HepG2 (cell line): ENCODE measurements around the gene SMCHD1. TPM values are rescaled to one million over a fixed set of nuclear protein-coding genes. Genes with fewer than 3 reads are reported as not detected.
"Not testable (repeated sequence)": the region's sequence is repeated elsewhere in the genome, so short reads cannot be mapped to it uniquely, and the experiment has no call there.

Experiments
- ATAC-seq: fragments of 200-7000 bp; cut with Tn5 transposase; 3 replicates; pipeline ENCODE4 v1.9.1; 2020; ENCODE audit warnings: mild to moderate bottlenecking, moderate library complexity
- BruUV-seq: library from RNA; stranded (reverse); fragments of 400-500 nt; replicated peaks from 2 replicates; lab custom pipeline; 2021; lab: Mats Ljungman, UMichigan
- CTCF ChIA-PET: fragments of 300-600 bp; formaldehyde crosslinking; extraction: SDS; loops from one replicate; lab custom pipeline; 2021; ENCODE audit warnings: low total read pairs, inconsistent platforms, low intra/inter-chr PET ratio; lab: Yijun Ruan, JAX
- POLR2A ChIA-PET: fragments of 350-600 bp; sonication (Branson Sonifier 250); formaldehyde crosslinking; loops from one replicate; lab custom pipeline; 2020; ENCODE audit warnings: antibody characterized with exemption, inconsistent platforms; lab: Yijun Ruan, JAX
- DNase-seq: peaks from one replicate; pipeline ENCODE4 v3.0.0-alpha.2; 2015; ENCODE audit warnings: low spot score
- FAIRE-seq: peaks from 3 replicates; lab custom pipeline; 2011; peaks lifted over from hg19 to GRCh38; lab: Jason Lieb, UNC
- H2AFZ ChIP-seq: one replicate; pipeline ENCODE4 v1.6.1; 2011; ENCODE audit warnings: low read length, inconsistent platforms
- H3K27ac ChIP-seq: fragments of 300-600 bp; 3 replicates; pipeline ENCODE4 v1.8.0; 2011; ENCODE audit warnings: mixed run types, mild to moderate bottlenecking, mixed read lengths, low read length, inconsistent platforms; ENCODE audit not compliant: insufficient read depth; ENCODE audit errors: extremely low read length
- H3K27me3 ChIP-seq, 2 experiments: fragments of 200-600 bp in 1 of 2; 2 replicates in 1 of 2; 3 replicates in 1 of 2; pipeline versions ENCODE4 v1.6.0 to v1.8.0; 2011; ENCODE audit warnings: low read length in 2 of 2, mild to moderate bottlenecking in 2 of 2, moderate library complexity in 2 of 2, inconsistent platforms in 1 of 2; ENCODE audit not compliant: insufficient read depth in 2 of 2, control insufficient read depth in 1 of 2
- H3K36me3 ChIP-seq, 2 experiments: fragments of 200-600 bp in 1 of 2; replicated peaks in 1 of 2; 2 replicates in 1 of 2; 3 replicates in 1 of 2; pipeline versions ENCODE4 v1.5.1 to v1.8.0; 2011; ENCODE audit warnings: low read length in 2 of 2, inconsistent platforms in 1 of 2; ENCODE audit not compliant: insufficient read depth in 2 of 2, control insufficient read depth in 1 of 2
- H3K4me1 ChIP-seq: 2 replicates; pipeline ENCODE4 v1.5.1; 2012; ENCODE audit warnings: low read length, inconsistent platforms; ENCODE audit not compliant: insufficient read depth
- H3K4me2 ChIP-seq: 2 replicates; pipeline ENCODE4 v1.6.0; 2011; ENCODE audit warnings: low read depth, low read length, inconsistent platforms
- H3K4me3 ChIP-seq, 3 experiments: fragments of 200-600 bp in 1 of 3; sonication (generic), shearing (Covaris generic) in 1 of 3; replicated peaks in 1 of 3; 2 replicates each; pipeline ENCODE4 v1.5.1; 2011 to 2016; ENCODE audit warnings: low read length in 3 of 3, inconsistent platforms in 2 of 3, low read depth in 2 of 3, mild to moderate bottlenecking in 2 of 3, control low read depth in 1 of 3, mixed read lengths in 1 of 3; ENCODE audit not compliant: insufficient read depth in 1 of 3
- H3K79me2 ChIP-seq: one replicate; pipeline ENCODE4 v1.6.1; 2011; ENCODE audit warnings: low read length, inconsistent platforms; ENCODE audit not compliant: insufficient read depth
- H3K9ac ChIP-seq: 2 replicates; pipeline ENCODE4 v1.6.0; 2011; ENCODE audit warnings: mild to moderate bottlenecking, low read depth, low read length, inconsistent platforms; ENCODE audit not compliant: insufficient read depth
- H3K9me3 ChIP-seq: 2 replicates; pipeline ENCODE4 v1.5.1; 2012; ENCODE audit warnings: mild to moderate bottlenecking, low read length
- H4K20me1 ChIP-seq: 2 replicates; pipeline ENCODE4 v1.6.0; 2011; ENCODE audit warnings: inconsistent platforms, mild to moderate bottlenecking, low read length, moderate library complexity; ENCODE audit not compliant: insufficient read depth
- KDM1A ChIP-seq: IDR thresholded peaks from 2 replicates; pipeline ENCODE4 v1.6.1; 2016; ENCODE audit warnings: missing compliant biosample characterization
- MYNN ChIP-seq: sonication (generic); formaldehyde crosslinking; IDR thresholded peaks from 2 replicates; pipeline ENCODE4 v1.4.0; 2020; ENCODE audit warnings: mild to moderate bottlenecking, low read depth, missing genetic modification reagents
- NKX3-1 ChIP-seq: sonication (generic); formaldehyde crosslinking; IDR thresholded peaks from 2 replicates; pipeline ENCODE4 v1.5.0; 2020; ENCODE audit warnings: missing genetic modification reagents
- RXRB ChIP-seq: IDR thresholded peaks from 2 replicates; pipeline ENCODE4 v1.6.1; 2016; ENCODE audit warnings: borderline replicate concordance, missing genetic modification reagents, missing compliant biosample characterization
- ZNF432 ChIP-seq: sonication (generic); formaldehyde crosslinking; IDR thresholded peaks from 2 replicates; pipeline ENCODE4 v1.5.0; 2020; ENCODE audit warnings: missing genetic modification reagents, mild to moderate bottlenecking, borderline replicate concordance
- WGBS: methylation state at CpG from one replicate; pipeline ENCODE4 v1.1.6; 2017; ENCODE audit warnings: low lambda C conversion rate; 5-methylcytosine and 5-hydroxymethylcytosine counted together
- in situ Hi-C: cut with HindIII; loops from 2 replicates; pipeline ENCODE4 v1.10.0; 2017; ENCODE audit warnings: low pct_unique_long_range_greater_than_20kb; ENCODE audit not compliant: extremely low pct_ligation_motif_present
- intact Hi-C: fragments of 100-400 bp; cut with micrococcal nuclease; formaldehyde crosslinking; loops from one replicate; pipeline ENCODE4 v1.10.0; 2022; ENCODE audit not compliant: unreplicated experiment
- polyA plus RNA-seq, 8 experiments: library from polyadenylated mRNA; depleted of rRNA in 3 of 8; stranded (reverse) in 7 of 8; unstranded in 1 of 8; fragments of >200 nt; fragmentation: Illumina TruSeq in 4 of 8; extraction: Trizol in 4 of 8; gene quantifications; 2 replicates each; pipeline versions ENCODE4 v1.2.1 to v1.2.3, GENCODE V29; 2011 to 2016; ENCODE audit warnings: low read depth in 4 of 8, missing spikeins in 1 of 8, mixed read lengths in 1 of 8; ENCODE audit not compliant: insufficient read depth in 1 of 8
- total RNA-seq, 5 experiments: library from RNA; depleted of rRNA; stranded (reverse); fragments of >200 nt; fragmentation: Illumina TruSeq; extraction: Trizol; gene quantifications; 2 replicates each; pipeline ENCODE4 v1.2.3, GENCODE V29; 2016; ENCODE audit warnings: low read depth in 1 of 5
- TF ChIP-seq, protein P1 (sequence below): sonication (generic); formaldehyde crosslinking; IDR thresholded peaks from 2 replicates; pipeline ENCODE4 v1.8.0; 2022; ENCODE audit warnings: mild to moderate bottlenecking, missing genetic modification reagents, moderate library complexity

SMCHD1 gene
- total and polyA plus RNA-seq, 2 of the 13 experiments (the other 11 are each of a cell fraction or from before 2014, with no cell fraction given): 21.4 to 93.6 TPM

DNA sequence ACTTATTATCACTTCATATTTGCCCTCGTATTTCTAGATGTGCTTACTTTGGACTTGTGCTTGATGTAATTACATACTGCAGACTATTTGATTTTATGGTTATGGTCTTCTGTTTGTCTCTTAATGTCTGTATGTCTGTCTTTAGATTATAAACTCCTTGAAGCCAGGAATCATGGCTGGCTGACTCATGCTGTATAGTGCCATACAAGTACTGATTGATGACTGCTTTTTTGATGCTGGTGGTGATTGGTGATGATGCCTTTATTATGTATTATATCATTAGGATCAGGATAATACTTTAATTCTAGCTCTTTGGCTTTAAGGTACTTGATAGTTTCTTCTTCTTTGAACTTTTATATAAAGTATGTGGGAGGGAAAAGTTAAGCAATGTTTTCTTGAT is 17.3 kb downstream of the SMCHD1 start (continued):
- TF ChIP-seq KDM1A (no peak), ZNF432 (no peak), RXRB (CRISPR knock-in tag) (no peak), NKX3-1 (no peak), MYNN (no peak)
- TF ChIP-seq, protein P1, sequence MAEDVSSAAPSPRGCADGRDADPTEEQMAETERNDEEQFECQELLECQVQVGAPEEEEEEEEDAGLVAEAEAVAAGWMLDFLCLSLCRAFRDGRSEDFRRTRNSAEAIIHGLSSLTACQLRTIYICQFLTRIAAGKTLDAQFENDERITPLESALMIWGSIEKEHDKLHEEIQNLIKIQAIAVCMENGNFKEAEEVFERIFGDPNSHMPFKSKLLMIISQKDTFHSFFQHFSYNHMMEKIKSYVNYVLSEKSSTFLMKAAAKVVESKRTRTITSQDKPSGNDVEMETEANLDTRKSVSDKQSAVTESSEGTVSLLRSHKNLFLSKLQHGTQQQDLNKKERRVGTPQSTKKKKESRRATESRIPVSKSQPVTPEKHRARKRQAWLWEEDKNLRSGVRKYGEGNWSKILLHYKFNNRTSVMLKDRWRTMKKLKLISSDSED (CRISPR knock-in tag): no peak
- TF ChIP-seq, all 625 proteins: peak for 0

DNA sequence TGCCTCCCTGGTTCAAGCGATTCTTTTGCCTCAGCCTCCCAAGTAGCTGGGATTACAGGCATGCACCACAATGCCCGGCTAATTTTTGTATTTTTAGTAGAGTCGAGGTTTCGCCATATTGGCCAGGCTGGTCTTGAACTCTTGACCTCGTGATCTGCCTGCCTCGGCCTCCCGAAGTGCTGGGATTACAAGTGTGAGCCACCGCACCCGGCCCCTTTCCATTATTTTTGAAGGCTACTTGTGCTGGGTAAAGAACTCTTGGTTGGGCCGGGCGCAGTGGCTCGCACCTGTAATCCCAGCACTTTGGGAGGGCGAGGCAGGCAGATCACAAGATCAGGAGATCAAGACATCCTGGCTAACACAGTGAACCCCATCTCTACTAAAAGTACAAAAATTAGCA is 23.4 kb downstream of the SMCHD1 start:
- POLR2A ChIA-PET, in situ Hi-C loops, H4K20me1 ChIP-seq, H3K4me3 ChIP-seq, DNase-seq, H3K9ac ChIP-seq, FAIRE-seq, H3K27me3 ChIP-seq, H3K9me3 ChIP-seq, H2AFZ ChIP-seq, BruUV-seq, ATAC-seq, intact Hi-C loops, CTCF ChIA-PET, H3K27ac ChIP-seq, H3K4me2 ChIP-seq, H3K4me1 ChIP-seq: not testable (repeated sequence)
- 96% methylated on average over 13 of the region's 13 CpGs for WGBS
- Histone ChIP-seq H3K36me3 (peaks cover 8 to 61% of the 10 kb centered on the region in 2 experiments), H3K79me2 (peaks cover 26% of the 10 kb centered on the region)
